Gastrocnemius medialis (tissue), 4 donors: Measurements from ENCODE around the gene GGA1. TPM values are rescaled to one million over a fixed set of nuclear protein-coding genes. Genes with fewer than 3 reads are reported as not detected.

Experiments used
- ATAC-seq, 2 donors: fragments of 150-250 bp; one replicate each; pipeline ENCODE4 v1.9.1; 2016
- DNase-seq, 2 donors: peaks; one replicate each; pipeline ENCODE4 v3.0.0-alpha.2; 2019
- H3K27ac ChIP-seq, 4 donors: fragments of 200-600 bp; sonication (generic); 1 replicate in 1 of 4; 2 replicates in 3 of 4; pipeline ENCODE4 v1.5.1; 2016 to 2018; ENCODE audit warnings: mild to moderate bottlenecking in 2 of 4, moderate library complexity in 1 of 4
- H3K27me3 ChIP-seq, 3 donors: fragments of 200-600 bp; sonication (generic) in 2 of 3; 1 replicate in 1 of 3; 2 replicates in 2 of 3; pipeline versions ENCODE4 v1.5.1 to v1.6.0; 2016 to 2019; ENCODE audit warnings: mild to moderate bottlenecking in 1 of 3, moderate library complexity in 1 of 3
- H3K36me3 ChIP-seq, 2 donors: fragments of 200-600 bp; sonication (generic) in 1 of 2; one replicate each; pipeline ENCODE4 v1.5.1; 2017 to 2018
- H3K4me1 ChIP-seq, 2 donors: fragments of 200-600 bp; sonication (generic) in 1 of 2; one replicate each; pipeline ENCODE4 v1.5.1; 2016 to 2017; ENCODE audit warnings: mild to moderate bottlenecking in 2 of 2
- H3K4me3 ChIP-seq, 4 donors: fragments of 200-600 bp; sonication (generic) in 3 of 4; 1 replicate in 1 of 4; 2 replicates in 3 of 4; pipeline ENCODE4 v1.5.1; 2016 to 2019; ENCODE audit warnings: mild to moderate bottlenecking in 2 of 4
- H3K9me3 ChIP-seq, 3 donors: fragments of 200-600 bp; sonication (generic) in 2 of 3; 1 replicate in 1 of 3; 2 replicates in 2 of 3; pipeline ENCODE4 v1.5.1; 2016 to 2019
- CTCF ChIP-seq, 5 experiments: fragments of 450-650 bp in 3 of 5; fragments of 200-600 bp in 2 of 5; sonication (generic) in 2 of 5; IDR thresholded peaks in 4 of 5; conservative IDR thresholded peaks in 1 of 5; 1 replicate in 4 of 5; 2 replicates in 1 of 5; pipeline ENCODE4 v1.5.1; 2016 to 2019; ENCODE audit warnings: antibody characterized with exemption in 5 of 5, mild to moderate bottlenecking in 3 of 5, moderate library complexity in 3 of 5
- POLR2A ChIP-seq, 2 donors: fragments of 450-650 bp; IDR thresholded peaks; one replicate each; pipeline ENCODE4 v1.6.1; 2017; ENCODE audit warnings: antibody characterized with exemption in 2 of 2, mild to moderate bottlenecking in 2 of 2, moderate library complexity in 2 of 2
- in situ Hi-C, 4 donors: fragments of 200-750 bp; cut with MboI; loops; one replicate each; pipeline versions ENCODE4 v1.15.0 to v1.8.0; 2017; ENCODE audit warnings: low sequenced_read_pairs in 4 of 4
- intact Hi-C: fragments of 100-400 bp; cut with DNase I; formaldehyde crosslinking; loops from one replicate; pipeline ENCODE4 v1.15.1; 2023; ENCODE audit warnings: low total_unique reads
- total RNA-seq, 4 donors: library from RNA; depleted of rRNA; stranded (reverse); fragments of >200 nt; gene quantifications; one replicate each; pipeline versions ENCODE4 v1.1.0 to v1.2.3, GENCODE V29; 2016

GGA1 gene
- total RNA-seq, result 10 to 100 TPM; 39.0 to 48.8 (median 45.0) TPM

GRCh38 chr22:37608477-37609239 is at the start of gene GGA1:
TSS of gene GGA1 (plus strand) at chr22:37608834. CDS start at chr22:37608861, 27 bp downstream.
- DNase-seq (peak; percentile 91 to 93), ATAC-seq (peak; percentile 92 to 96)
- Histone ChIP-seq H3K36me3 (no peaks in the 10 kb centered on the region), H3K9me3 (no peaks in the 10 kb centered on the region), H3K27ac (peak within 1 kb of the TSS; percentile 90 to 98 (median 95)), H3K27me3 (no peaks in the 10 kb centered on the region), H3K4me3 (peak within 1 kb of the TSS; percentile 88 to 98 (median 92)), H3K4me1 (peaks cover 28 to 34% of the 10 kb centered on the region in 2 donors)
- in situ Hi-C loops, result no loop called here
- intact Hi-C loops, result loop anchor here (1.0 to 10.0 kb wide), 2 partner anchors 67 to 1916 kb away; partner anchors contain the start of genes ATF4 and LGALS1
- peak in 1 of 2 donors; percentile 30 for TF ChIP-seq POLR2A (IDR thresholded peaks at IDR 0.05)
- TF ChIP-seq CTCF (IDR thresholded peaks at IDR 0.05 in 4 of 5, conservative IDR thresholded peaks at IDR 0.05 in 1 of 5), result no peak

DNA sequence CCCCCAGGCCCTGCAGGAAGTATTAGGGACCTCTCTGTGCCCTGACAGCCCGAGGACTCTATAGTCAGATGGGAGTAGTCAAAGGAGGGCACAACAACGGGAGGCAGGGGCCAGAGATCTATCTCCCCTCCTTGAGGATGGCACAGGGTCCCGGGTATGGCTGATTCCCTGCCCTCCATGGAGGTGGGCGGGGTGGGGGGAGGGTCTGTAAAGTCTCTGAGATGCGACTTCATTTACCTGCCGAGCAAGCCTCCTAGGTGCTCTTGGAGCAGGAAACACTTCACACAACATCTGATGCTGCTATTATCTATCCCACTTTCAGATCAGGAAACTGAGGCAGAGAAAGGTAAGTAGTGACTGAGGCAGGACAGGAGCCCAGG is 49.1 kb upstream of the GGA1 start:
- H3K4me3 ChIP-seq, result peak overlapping the region in 3 of 4 donors; percentile 19 to 63 (median 52)
- TF ChIP-seq CTCF (IDR thresholded peaks at IDR 0.05 in 4 of 5, conservative IDR thresholded peaks at IDR 0.05 in 1 of 5), result no peak
- TF ChIP-seq POLR2A (IDR thresholded peaks at IDR 0.05), result no peak
- DNase-seq (no peak), ATAC-seq (no peak)
- H3K27me3 ChIP-seq, result peaks cover 17 to 28% (median 23%) of the 10 kb centered on the region in 3 donors
- in situ Hi-C loops (no loop called here), intact Hi-C loops (no loop called here)
- H3K36me3 ChIP-seq, result no peaks in the 10 kb centered on the region
- H3K9me3 ChIP-seq, result no peaks in the 10 kb centered on the region
- H3K27ac ChIP-seq, result peak overlapping the region; percentile 77 to 91 (median 86)
- peaks cover 19% of the 10 kb centered on the region in 2 donors for H3K4me1 ChIP-seq

- intact Hi-C loops, result loop anchor here (2.0 kb wide), 1 partner anchor 13 kb away; no protein-coding TSS in a partner anchor
- in situ Hi-C loops, result no loop called here
- Histone ChIP-seq H3K27ac (peak within 1 kb of the TSS; percentile 83 to 91 (median 86)), H3K9me3 (no peaks in the 10 kb centered on the region), H3K36me3 (no peaks in the 10 kb centered on the region), H3K27me3 (peaks cover 17 to 28% (median 23%) of the 10 kb centered on the region in 3 donors), H3K4me3 (peak within 1 kb of the TSS; percentile 63 to 68 (median 66)), H3K4me1 (peaks cover 19% of the 10 kb centered on the region in 2 donors)
- peak; percentile 53 to 57 for ATAC-seq
- no peak for DNase-seq
- TF ChIP-seq CTCF (IDR thresholded peaks at IDR 0.05 in 4 of 5, conservative IDR thresholded peaks at IDR 0.05 in 1 of 5) (no peak), POLR2A (IDR thresholded peaks at IDR 0.05) (peak; percentile 67 to 81)
Observed at GRCh38 chr22:37559901-37560607, 48.6 kb upstream of the GGA1 start, which contains the start of gene CDC42EP1. TSS of gene CDC42EP1 (plus strand) at chr22:37560480. CDS start at chr22:37566350, 5,870 bp downstream.

- Histone ChIP-seq H3K9me3 (no peaks in the 10 kb centered on the region), H3K4me1 (peaks cover 19% of the 10 kb centered on the region in 2 donors), H3K36me3 (no peaks in the 10 kb centered on the region), H3K4me3 (peak overlapping the region; percentile 63 to 68 (median 66)), H3K27ac (peak overlapping the region; percentile 83 to 91 (median 86)), H3K27me3 (peaks cover 17 to 29% (median 23%) of the 10 kb centered on the region in 3 donors)
- in situ Hi-C loops (no loop called here), intact Hi-C loops (loop anchor here (2.0 kb wide), 1 partner anchor 14 kb away; no protein-coding TSS in a partner anchor)
- no peak for DNase-seq
- TF ChIP-seq POLR2A (IDR thresholded peaks at IDR 0.05) (peak in 1 of 2 donors; percentile 47), CTCF (IDR thresholded peaks at IDR 0.05 in 4 of 5, conservative IDR thresholded peaks at IDR 0.05 in 1 of 5) (no peak)
- peak; percentile 4 to 12 for ATAC-seq
Observed at GRCh38 chr22:37560608-37561211, 47.9 kb upstream of the GGA1 start.
